HepG2 (cell line): ENCODE measurements around the gene EPN3.

Experiments used
- NFRKB ChIP-seq: fragments of 450-650 bp; IDR thresholded peaks from 2 replicates; pipeline ENCODE4 v1.6.1; 2017
- NR2C2 ChIP-seq: sonication (generic); formaldehyde crosslinking; IDR thresholded peaks from 2 replicates; pipeline ENCODE4 v1.4.0; 2020; ENCODE audit warnings: missing genetic modification reagents, mild to moderate bottlenecking, moderate library complexity, borderline replicate concordance
- SP2 ChIP-seq: sonication (generic); formaldehyde crosslinking; IDR thresholded peaks from 2 replicates; pipeline ENCODE4 v1.5.1; 2020; ENCODE audit warnings: mild to moderate bottlenecking, missing genetic modification reagents
- SSRP1 ChIP-seq: IDR thresholded peaks from 2 replicates; pipeline ENCODE4 v1.6.1; 2016; ENCODE audit warnings: control low read depth
- TCF7 ChIP-seq: sonication (generic); IDR thresholded peaks from 2 replicates; pipeline ENCODE4 v1.6.1; 2016; ENCODE audit warnings: antibody characterized with exemption, low read depth
- TMF1 ChIP-seq: sonication (generic); formaldehyde crosslinking; IDR thresholded peaks from 2 replicates; pipeline ENCODE4 v1.8.1; 2022; ENCODE audit warnings: low read depth, missing genetic modification reagents
- ZNF672 ChIP-seq: sonication (generic); formaldehyde crosslinking; IDR thresholded peaks from 2 replicates; pipeline ENCODE4 v1.8.1; 2022; ENCODE audit warnings: missing genetic modification reagents
- ZNF761 ChIP-seq: sonication (generic); formaldehyde crosslinking; conservative IDR thresholded peaks from 2 replicates; pipeline ENCODE4 v1.4.0; 2020; ENCODE audit warnings: mild to moderate bottlenecking, missing genetic modification reagents
- ZSCAN9 ChIP-seq: IDR thresholded peaks from 2 replicates; pipeline ENCODE4 v1.6.1; 2016; ENCODE audit warnings: borderline replicate concordance
- TF ChIP-seq, protein P1 (sequence below): sonication (generic); formaldehyde crosslinking; IDR thresholded peaks from 2 replicates; pipeline ENCODE4 v1.4.0; 2020; ENCODE audit warnings: missing genetic modification reagents
- TF ChIP-seq, protein P2 (sequence below): sonication (generic); formaldehyde crosslinking; IDR thresholded peaks from 2 replicates; pipeline ENCODE4 v1.5.1; 2020; ENCODE audit warnings: missing genetic modification reagents, mild to moderate bottlenecking, borderline replicate concordance

DNA sequence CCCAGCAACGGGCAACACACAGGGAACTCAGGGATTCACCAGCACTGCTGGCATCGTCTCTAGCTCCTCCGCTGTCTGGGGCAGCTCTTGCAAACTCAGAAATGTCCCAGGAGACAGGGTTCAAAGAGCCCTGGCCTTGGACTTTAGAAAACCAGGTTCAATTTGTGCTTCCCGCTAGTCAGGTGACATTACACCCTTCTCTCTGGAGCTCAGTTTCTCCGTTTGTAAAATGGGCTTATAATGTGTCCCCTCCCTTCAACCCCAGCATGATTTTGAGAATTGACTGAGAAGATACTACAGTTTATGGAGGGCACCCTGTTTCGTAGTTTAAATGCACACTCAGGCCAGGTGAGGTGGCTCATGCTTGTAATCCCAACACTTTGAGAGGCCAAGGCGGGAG is 26.2 kb upstream of the EPN3 start:
- TF ChIP-seq SP2 (CRISPR knock-in tag) (no peak), TCF7 (no peak), TMF1 (CRISPR knock-in tag) (no peak), NR2C2 (CRISPR knock-in tag) (no peak), ZSCAN9 (CRISPR knock-in tag) (no peak), ZNF761 (CRISPR knock-in tag) (no peak), NFRKB (no peak), SSRP1 (CRISPR knock-in tag) (no peak), ZNF672 (CRISPR knock-in tag) (no peak)
- TF ChIP-seq, protein P1, sequence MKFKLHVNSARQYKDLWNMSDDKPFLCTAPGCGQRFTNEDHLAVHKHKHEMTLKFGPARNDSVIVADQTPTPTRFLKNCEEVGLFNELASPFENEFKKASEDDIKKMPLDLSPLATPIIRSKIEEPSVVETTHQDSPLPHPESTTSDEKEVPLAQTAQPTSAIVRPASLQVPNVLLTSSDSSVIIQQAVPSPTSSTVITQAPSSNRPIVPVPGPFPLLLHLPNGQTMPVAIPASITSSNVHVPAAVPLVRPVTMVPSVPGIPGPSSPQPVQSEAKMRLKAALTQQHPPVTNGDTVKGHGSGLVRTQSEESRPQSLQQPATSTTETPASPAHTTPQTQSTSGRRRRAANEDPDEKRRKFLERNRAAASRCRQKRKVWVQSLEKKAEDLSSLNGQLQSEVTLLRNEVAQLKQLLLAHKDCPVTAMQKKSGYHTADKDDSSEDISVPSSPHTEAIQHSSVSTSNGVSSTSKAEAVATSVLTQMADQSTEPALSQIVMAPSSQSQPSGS (CRISPR knock-in tag), result no peak
- TF ChIP-seq, protein P2, sequence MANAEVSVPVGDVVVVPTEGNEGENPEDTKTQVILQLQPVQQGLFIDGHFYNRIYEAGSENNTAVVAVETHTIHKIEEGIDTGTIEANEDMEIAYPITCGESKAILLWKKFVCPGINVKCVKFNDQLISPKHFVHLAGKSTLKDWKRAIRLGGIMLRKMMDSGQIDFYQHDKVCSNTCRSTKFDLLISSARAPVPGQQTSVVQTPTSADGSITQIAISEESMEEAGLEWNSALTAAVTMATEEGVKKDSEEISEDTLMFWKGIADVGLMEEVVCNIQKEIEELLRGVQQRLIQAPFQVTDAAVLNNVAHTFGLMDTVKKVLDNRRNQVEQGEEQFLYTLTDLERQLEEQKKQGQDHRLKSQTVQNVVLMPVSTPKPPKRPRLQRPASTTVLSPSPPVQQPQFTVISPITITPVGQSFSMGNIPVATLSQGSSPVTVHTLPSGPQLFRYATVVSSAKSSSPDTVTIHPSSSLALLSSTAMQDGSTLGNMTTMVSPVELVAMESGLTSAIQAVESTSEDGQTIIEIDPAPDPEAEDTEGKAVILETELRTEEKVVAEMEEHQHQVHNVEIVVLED (CRISPR knock-in tag), result no peak
